CD4-positive, alpha-beta T cell treated with Interleukin-21 for 1 hour (primary cell): ENCODE results near the gene EIF2S3B.
A peak's percentile ranks its signal among the peaks of the same experiment; 100 is the strongest.

Experiments
- DNase-seq: peaks from one replicate; pipeline ENCODE4 v3.0.0-alpha.2; 2020

EIF2S3B gene

DNA sequence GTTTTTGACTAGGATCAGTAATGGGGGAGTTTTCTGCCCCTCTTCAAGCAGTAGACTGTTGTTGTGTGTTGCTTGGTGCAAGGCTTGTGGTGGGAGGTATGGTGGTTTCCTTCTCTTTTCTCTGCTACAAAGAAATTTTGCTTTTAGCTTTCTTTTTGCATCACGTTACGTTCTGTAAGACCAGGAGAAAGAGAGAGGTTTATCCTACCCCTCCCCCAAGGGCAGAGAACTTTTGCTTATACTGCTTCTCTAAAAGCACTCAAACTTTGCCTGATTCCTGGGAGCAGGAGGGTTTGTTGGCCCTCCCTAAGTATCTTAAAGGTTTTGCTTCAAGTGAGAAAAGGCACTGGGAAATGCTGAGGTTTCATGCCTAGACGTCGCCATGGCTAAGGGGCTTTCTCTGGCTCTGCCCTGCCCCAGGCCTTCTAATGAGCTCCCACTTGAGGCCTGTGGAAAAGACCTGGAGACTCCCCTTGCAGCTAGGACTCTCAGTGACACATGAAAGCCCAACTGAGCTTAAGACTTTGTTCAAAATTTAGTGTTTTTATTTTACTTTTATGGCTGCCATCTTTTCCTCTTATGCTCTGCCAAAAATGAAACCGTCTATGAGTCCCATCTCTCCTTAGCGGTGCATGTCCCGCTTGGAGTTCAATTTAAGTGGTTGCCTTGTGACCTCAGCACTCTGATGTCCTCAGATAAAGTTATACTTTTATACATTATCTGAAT lies 49.2 kb downstream of the EIF2S3B start:
- DNase-seq = peak; percentile 65

DNA sequence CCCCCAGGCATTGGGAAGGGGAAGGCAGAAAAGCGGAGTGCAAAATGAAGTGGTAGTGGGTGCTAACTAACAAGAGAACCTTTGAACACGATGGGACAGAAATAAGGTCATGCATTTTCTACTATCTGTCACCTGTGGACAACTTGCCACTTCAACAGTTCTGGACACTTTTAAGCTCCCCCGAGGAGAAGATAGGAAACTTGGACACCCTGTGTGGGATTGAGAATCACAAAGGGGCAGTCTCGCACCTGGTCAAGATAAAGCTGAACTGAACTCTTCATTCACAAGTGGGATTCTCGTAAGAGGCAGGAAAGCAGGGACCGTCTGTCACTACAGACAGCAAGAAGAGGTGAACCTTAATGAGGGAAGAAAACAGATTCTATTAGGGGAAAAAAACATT lies 51.6 kb downstream of the EIF2S3B start:
- peak; percentile 3 for DNase-seq

DNA sequence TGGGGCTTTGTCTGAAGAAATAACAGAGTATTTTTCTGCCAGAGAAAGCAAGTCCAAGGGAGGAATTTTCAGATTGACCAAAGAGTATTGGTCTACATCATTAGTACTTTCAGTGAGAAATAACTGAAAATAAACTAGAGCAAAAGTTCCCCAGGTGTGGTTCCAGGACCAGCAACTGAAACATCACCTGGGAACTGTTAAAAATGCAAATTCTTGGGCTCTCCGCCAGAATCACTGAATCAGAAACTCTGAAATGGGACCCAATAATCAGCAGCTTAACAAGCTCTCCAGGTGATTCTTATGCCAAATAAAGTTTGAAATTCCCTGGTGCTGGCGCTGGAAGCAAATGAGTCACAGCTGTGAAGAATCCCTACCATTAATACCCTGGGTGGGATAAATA lies 52.1 kb downstream of the EIF2S3B start:
- no peak for DNase-seq
